ENCODE measurements around the gene SPIC. TPM values are rescaled to one million over a fixed set of nuclear protein-coding genes. Genes with fewer than 3 reads are reported as not detected.

The SPIC gene
- total RNA-seq, 1 donor from 2014 or later = not detected

- Histone ChIP-seq H3K4me3 (no peak overlapping the region), H4K20me1 (ENCODE audit: low read depth) (no peaks in the 10 kb centered on the region), H3K79me2 (ENCODE audit: low read depth) (no peaks in the 10 kb centered on the region), H3K9ac (no peak overlapping the region), H3K4me1 (no peaks in the 10 kb centered on the region), H3K4me2 (no peak overlapping the region), H3K27me3 (no peaks in the 10 kb centered on the region), H3K27ac (no peak overlapping the region), H3K9me3 (ENCODE audit: low read depth) (no peaks in the 10 kb centered on the region), H3K36me3 (no peaks in the 10 kb centered on the region), H3F3A (ENCODE audit: low read depth) (no peaks in the 10 kb centered on the region), H2AFZ (replicated peaks) (no peak overlapping the region)
- no peak for TF ChIP-seq CTCF (IDR thresholded peaks at IDR 0.05)
- no peak for TF ChIP-seq EZH2phosphoT487 (IDR thresholded peaks at IDR 0.05)
- TF ChIP-seq EZH2 (IDR thresholded peaks at IDR 0.05) = no peak
- Mint-ChIP-seq H3K4me3 (no peak overlapping the region), H3K4me1 (no peaks in the 10 kb centered on the region), H3K27ac (no peak overlapping the region), H3K36me3 (no peaks in the 10 kb centered on the region), H3K27me3 (ENCODE audit: insufficient read depth, low read depth) (no peaks in the 10 kb centered on the region), H3K9me3 (no peaks in the 10 kb centered on the region)
- DNase-seq (ENCODE audit: low spot score) = no peak
These were observed 888 bp upstream of the SPIC start for GRCh38 chr12:101474248-101474647.

GRCh38 chr12:101475751-101476305 is 692 bp downstream of the SPIC start:
- no peaks in the 10 kb centered on the region for H3K9me3 ChIP-seq (ENCODE audit: low read depth)
- H3K79me2 ChIP-seq (ENCODE audit: low read depth) = no peaks in the 10 kb centered on the region
- no peaks in the 10 kb centered on the region for H3K4me1 Mint-ChIP-seq
- H2AFZ ChIP-seq (replicated peaks) = no peak overlapping the region
- H3K27me3 Mint-ChIP-seq (ENCODE audit: insufficient read depth, low read depth) = no peaks in the 10 kb centered on the region
- H3K4me3 ChIP-seq = no peak overlapping the region
- no peaks in the 10 kb centered on the region for H3K27me3 ChIP-seq
- no peak overlapping the region for H3K9ac ChIP-seq
- H3K4me2 ChIP-seq = no peak overlapping the region
- H3F3A ChIP-seq (ENCODE audit: low read depth) = no peaks in the 10 kb centered on the region
- no peaks in the 10 kb centered on the region for H3K36me3 ChIP-seq
- H4K20me1 ChIP-seq (ENCODE audit: low read depth) = no peaks in the 10 kb centered on the region
- no peak overlapping the region for H3K27ac ChIP-seq
- no peak for DNase-seq (ENCODE audit: low spot score)
- no peaks in the 10 kb centered on the region for H3K4me1 ChIP-seq
- H3K27ac Mint-ChIP-seq = no peak overlapping the region
- H3K9me3 Mint-ChIP-seq = no peaks in the 10 kb centered on the region
- no peaks in the 10 kb centered on the region for H3K36me3 Mint-ChIP-seq
- TF ChIP-seq EZH2phosphoT487 (IDR thresholded peaks at IDR 0.05) (no peak), EZH2 (IDR thresholded peaks at IDR 0.05) (no peak), CTCF (IDR thresholded peaks at IDR 0.05) (no peak)
- no peak overlapping the region for H3K4me3 Mint-ChIP-seq

- H3K27ac Mint-ChIP-seq = no peak overlapping the region
- Histone ChIP-seq H3K79me2 (ENCODE audit: low read depth) (no peaks in the 10 kb centered on the region), H3K27me3 (no peaks in the 10 kb centered on the region), H3F3A (ENCODE audit: low read depth) (no peaks in the 10 kb centered on the region), H2AFZ (replicated peaks) (no peak overlapping the region), H3K36me3 (no peaks in the 10 kb centered on the region), H3K4me2 (no peak overlapping the region), H3K4me3 (no peak overlapping the region), H3K27ac (no peak overlapping the region), H4K20me1 (ENCODE audit: low read depth) (no peaks in the 10 kb centered on the region), H3K9me3 (ENCODE audit: low read depth) (no peaks in the 10 kb centered on the region), H3K9ac (no peak overlapping the region), H3K4me1 (no peaks in the 10 kb centered on the region)
- no peaks in the 10 kb centered on the region for H3K36me3 Mint-ChIP-seq
- no peak overlapping the region for H3K4me3 Mint-ChIP-seq
- TF ChIP-seq EZH2phosphoT487 (IDR thresholded peaks at IDR 0.05) = no peak
- TF ChIP-seq CTCF (IDR thresholded peaks at IDR 0.05) = no peak
- TF ChIP-seq EZH2 (IDR thresholded peaks at IDR 0.05) = no peak
- H3K27me3 Mint-ChIP-seq (ENCODE audit: insufficient read depth, low read depth) = no peaks in the 10 kb centered on the region
- no peaks in the 10 kb centered on the region for H3K9me3 Mint-ChIP-seq
- DNase-seq (ENCODE audit: low spot score) = no peak
- no peaks in the 10 kb centered on the region for H3K4me1 Mint-ChIP-seq
These were observed 5.7 kb downstream of the SPIC start for GRCh38 chr12:101480849-101481248.
